SK-N-SH treated with all-trans-retinoic acid at 6 μM for 48 hours (cell line): Measurements from ENCODE around the gene POTEF.

ENCODE experiments used
- ARNTL ChIP-seq: fragments of 450-650 bp; formaldehyde crosslinking; IDR thresholded peaks from 2 replicates; pipeline ENCODE4 v1.5.0; 2020; ENCODE audit warnings: low read depth, mild to moderate bottlenecking, moderate library complexity, borderline replicate concordance
- CREB5 ChIP-seq: fragments of 250-450 bp; sonication (Bioruptor Pico); IDR thresholded peaks from 2 replicates; pipeline ENCODE4 v1.5.1; 2020; ENCODE audit warnings: low read depth, mild to moderate bottlenecking, moderate library complexity
- GLIS3 ChIP-seq: fragments of 250-450 bp; sonication (Bioruptor Pico); IDR thresholded peaks from 2 replicates; pipeline ENCODE4 v1.5.0; 2020; ENCODE audit warnings: mild to moderate bottlenecking, moderate library complexity
- ISL1 ChIP-seq: fragments of 250-450 bp; sonication (Bioruptor Pico); IDR thresholded peaks from 2 replicates; pipeline ENCODE4 v2.1.2; 2022; ENCODE audit warnings: mild to moderate bottlenecking, moderate library complexity
- PATZ1 ChIP-seq: fragments of 250-450 bp; sonication (Bioruptor Pico); IDR thresholded peaks from 2 replicates; pipeline ENCODE4 v1.8.0; 2020; ENCODE audit warnings: mild to moderate bottlenecking, moderate library complexity, borderline replicate concordance
- PPARA ChIP-seq: fragments of 250-450 bp; sonication (Bioruptor Pico); IDR thresholded peaks from 2 replicates; pipeline ENCODE4 v1.5.0; 2020; ENCODE audit warnings: mild to moderate bottlenecking, borderline replicate concordance
- RARB ChIP-seq: fragments of 250-450 bp; sonication (Bioruptor Pico); IDR thresholded peaks from 2 replicates; pipeline ENCODE4 v1.8.0; 2021; ENCODE audit warnings: mild to moderate bottlenecking, moderate library complexity
- SNAI2 ChIP-seq: fragments of 250-450 bp; sonication (Bioruptor Pico); IDR thresholded peaks from 2 replicates; pipeline ENCODE4 v1.5.0; 2020; ENCODE audit warnings: mild to moderate bottlenecking, moderate library complexity
- TCF4 ChIP-seq: fragments of 250-450 bp; sonication (Bioruptor Pico); IDR thresholded peaks from 2 replicates; pipeline ENCODE4 v1.8.0; 2021; ENCODE audit warnings: mild to moderate bottlenecking, moderate library complexity, borderline replicate concordance
- TOX ChIP-seq: fragments of 250-450 bp; sonication (Bioruptor Pico); IDR thresholded peaks from 2 replicates; pipeline ENCODE4 v1.8.0; 2021; ENCODE audit warnings: mild to moderate bottlenecking, moderate library complexity, borderline replicate concordance
- TSHZ2 ChIP-seq: fragments of 250-450 bp; sonication (Bioruptor Pico); IDR thresholded peaks from 2 replicates; pipeline ENCODE4 v1.5.0; 2020; ENCODE audit warnings: mild to moderate bottlenecking, moderate library complexity
- ZFP30 ChIP-seq: fragments of 450-650 bp; formaldehyde crosslinking; IDR thresholded peaks from 2 replicates; pipeline ENCODE4 v1.5.0; 2022; ENCODE audit warnings: mild to moderate bottlenecking, moderate library complexity
- ZNF565 ChIP-seq: fragments of 450-650 bp; formaldehyde crosslinking; conservative IDR thresholded peaks from 2 replicates; pipeline ENCODE4 v1.5.0; 2020; ENCODE audit warnings: low read depth, mild to moderate bottlenecking, moderate library complexity
- ZNF70 ChIP-seq: fragments of 450-650 bp; formaldehyde crosslinking; IDR thresholded peaks from 2 replicates; pipeline ENCODE4 v1.5.0; 2020; ENCODE audit warnings: mild to moderate bottlenecking, moderate library complexity

DNA sequence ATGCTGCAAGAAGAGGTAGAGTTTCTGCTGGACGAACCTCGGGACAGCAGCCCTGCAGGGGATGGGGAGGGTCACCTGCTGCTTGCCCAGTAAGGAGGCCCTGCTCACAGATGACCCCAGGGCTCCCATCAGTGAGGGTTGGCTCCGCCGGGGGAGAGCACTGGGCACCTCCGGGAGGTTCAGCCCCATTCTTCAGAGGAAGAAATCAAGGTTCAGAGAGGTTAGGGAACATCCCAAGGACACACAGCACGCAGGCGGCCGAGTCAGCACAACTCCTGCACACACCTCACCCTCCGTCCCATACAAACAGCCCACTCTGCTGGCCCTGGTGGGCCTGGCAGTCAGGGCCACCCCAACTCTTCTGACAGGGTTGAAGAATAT is 27.6 kb upstream of the POTEF start:
- no peak for TF ChIP-seq ISL1
- TF ChIP-seq PPARA (CRISPR knock-in tag): no peak
- no peak for TF ChIP-seq ARNTL (CRISPR knock-in tag)
- no peak for TF ChIP-seq TSHZ2 (CRISPR knock-in tag)
- no peak for TF ChIP-seq CREB5
- no peak for TF ChIP-seq RARB (CRISPR knock-in tag)
- TF ChIP-seq ZFP30 (CRISPR knock-in tag): no peak
- TF ChIP-seq PATZ1 (CRISPR knock-in tag): no peak
- no peak for TF ChIP-seq SNAI2 (CRISPR knock-in tag)
- TF ChIP-seq TOX: no peak
- no peak for TF ChIP-seq ZNF70
- no peak for TF ChIP-seq GLIS3 (CRISPR knock-in tag)
- no peak for TF ChIP-seq TCF4 (CRISPR knock-in tag)
- no peak for TF ChIP-seq ZNF565 (CRISPR knock-in tag)
